Right lobe of liver (tissue), 4 donors: ENCODE measurements around the gene RHBDD1.

Source experiments
- POLR2A ChIP-seq: fragments of 450-650 bp; IDR thresholded peaks from one replicate; pipeline ENCODE4 v1.6.1; 2017; ENCODE audit warnings: antibody characterized with exemption, mild to moderate bottlenecking
- TF ChIP-seq, protein P1 (sequence below), 4 donors: fragments of 200-600 bp in 3 of 4; fragments of 450-650 bp in 1 of 4; IDR thresholded peaks; one replicate each; pipeline versions ENCODE4 v1.5.1 to v1.8.0; 2016 to 2022; ENCODE audit warnings: antibody characterized with exemption in 4 of 4, mild to moderate bottlenecking in 2 of 4
- donor health status: DM: no; HTN: no; CAD: no.
- donor health status: DM: no; HTN: no; CAD: no.
- donor health status: DM: no; HTN: yes; CAD: no.

DNA sequence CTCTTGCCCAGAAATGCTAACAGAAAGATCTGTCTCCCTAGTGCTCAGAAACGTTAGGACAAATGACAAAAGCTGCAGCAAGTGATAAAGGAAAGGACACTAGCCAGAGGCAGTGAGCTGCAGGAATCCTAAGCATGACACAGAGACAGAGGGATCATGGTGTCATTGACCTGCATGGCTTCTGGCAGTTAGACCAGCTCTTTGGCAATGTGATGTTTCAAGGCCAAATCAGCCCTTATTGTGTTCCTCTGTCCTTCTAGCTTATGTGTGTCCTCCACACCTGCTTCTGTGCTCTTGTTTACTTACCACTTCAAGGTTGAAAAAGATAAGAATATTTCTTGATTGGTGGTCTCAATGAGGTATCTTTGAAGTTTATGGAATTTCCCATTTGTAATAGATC lies 120.8 kb downstream of the RHBDD1 start:
- TF ChIP-seq, protein P1, sequence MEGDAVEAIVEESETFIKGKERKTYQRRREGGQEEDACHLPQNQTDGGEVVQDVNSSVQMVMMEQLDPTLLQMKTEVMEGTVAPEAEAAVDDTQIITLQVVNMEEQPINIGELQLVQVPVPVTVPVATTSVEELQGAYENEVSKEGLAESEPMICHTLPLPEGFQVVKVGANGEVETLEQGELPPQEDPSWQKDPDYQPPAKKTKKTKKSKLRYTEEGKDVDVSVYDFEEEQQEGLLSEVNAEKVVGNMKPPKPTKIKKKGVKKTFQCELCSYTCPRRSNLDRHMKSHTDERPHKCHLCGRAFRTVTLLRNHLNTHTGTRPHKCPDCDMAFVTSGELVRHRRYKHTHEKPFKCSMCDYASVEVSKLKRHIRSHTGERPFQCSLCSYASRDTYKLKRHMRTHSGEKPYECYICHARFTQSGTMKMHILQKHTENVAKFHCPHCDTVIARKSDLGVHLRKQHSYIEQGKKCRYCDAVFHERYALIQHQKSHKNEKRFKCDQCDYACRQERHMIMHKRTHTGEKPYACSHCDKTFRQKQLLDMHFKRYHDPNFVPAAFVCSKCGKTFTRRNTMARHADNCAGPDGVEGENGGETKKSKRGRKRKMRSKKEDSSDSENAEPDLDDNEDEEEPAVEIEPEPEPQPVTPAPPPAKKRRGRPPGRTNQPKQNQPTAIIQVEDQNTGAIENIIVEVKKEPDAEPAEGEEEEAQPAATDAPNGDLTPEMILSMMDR (IDR thresholded peaks at IDR 0.05) = no peak
- no peak for TF ChIP-seq POLR2A
